SK-N-SH treated with all-trans-retinoic acid at 6 μM for 48 hours (cell line): ENCODE measurements around the gene CTNNBL1.

Experiments used
- RARB ChIP-seq: fragments of 250-450 bp; sonication (Bioruptor Pico); IDR thresholded peaks from 2 replicates; pipeline ENCODE4 v1.8.0; 2021; ENCODE audit warnings: mild to moderate bottlenecking, moderate library complexity
- TF ChIP-seq, protein P1 (sequence below): fragments of 250-450 bp; sonication (Bioruptor Pico); IDR thresholded peaks from 2 replicates; pipeline ENCODE4 v1.8.0; 2021; ENCODE audit warnings: low read depth, mild to moderate bottlenecking, moderate library complexity, borderline replicate concordance

DNA sequence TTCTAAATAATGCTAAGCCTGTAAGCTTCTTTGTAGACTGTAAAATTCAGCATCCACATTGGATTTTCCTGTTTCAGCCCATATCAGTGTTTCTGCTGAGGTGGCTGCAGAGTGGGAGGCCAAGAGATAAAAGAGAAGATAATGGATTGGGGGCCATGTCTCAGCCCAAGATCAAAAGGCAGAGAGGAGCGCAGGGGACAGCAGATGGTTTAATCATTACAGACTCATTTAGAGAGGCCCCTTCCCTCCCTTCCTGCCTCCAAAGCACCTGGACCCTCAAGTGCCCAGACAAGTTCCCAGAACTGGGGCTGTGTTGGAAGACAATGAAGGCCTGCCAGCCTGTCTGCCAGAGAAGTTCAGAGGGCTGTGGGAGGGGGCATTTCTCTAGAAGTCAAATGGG lies 20.4 kb upstream of the CTNNBL1 start:
- TF ChIP-seq, protein P1, sequence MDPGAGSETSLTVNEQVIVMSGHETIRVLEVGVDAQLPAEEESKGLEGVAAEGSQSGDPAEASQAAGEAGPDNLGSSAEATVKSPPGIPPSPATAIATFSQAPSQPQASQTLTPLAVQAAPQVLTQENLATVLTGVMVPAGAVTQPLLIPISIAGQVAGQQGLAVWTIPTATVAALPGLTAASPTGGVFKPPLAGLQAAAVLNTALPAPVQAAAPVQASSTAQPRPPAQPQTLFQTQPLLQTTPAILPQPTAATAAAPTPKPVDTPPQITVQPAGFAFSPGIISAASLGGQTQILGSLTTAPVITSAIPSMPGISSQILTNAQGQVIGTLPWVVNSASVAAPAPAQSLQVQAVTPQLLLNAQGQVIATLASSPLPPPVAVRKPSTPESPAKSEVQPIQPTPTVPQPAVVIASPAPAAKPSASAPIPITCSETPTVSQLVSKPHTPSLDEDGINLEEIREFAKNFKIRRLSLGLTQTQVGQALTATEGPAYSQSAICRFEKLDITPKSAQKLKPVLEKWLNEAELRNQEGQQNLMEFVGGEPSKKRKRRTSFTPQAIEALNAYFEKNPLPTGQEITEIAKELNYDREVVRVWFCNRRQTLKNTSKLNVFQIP = no peak
- TF ChIP-seq RARB = no peak
